Activated naive CD4-positive, alpha-beta T cell treated with anti-CD3 and anti-CD28 coated beads, Interleukin-2, amount 50 U/mL, for 24 hours (primary cell): ENCODE results near the gene PADI1.

Experiments used
- H3K27ac Mint-ChIP-seq: one replicate; pipeline ENCODE4 v1.8.0; 2021; ENCODE audit warnings: mild to moderate bottlenecking, mixed read lengths
- H3K27me3 Mint-ChIP-seq: one replicate; pipeline ENCODE4 v1.8.0; 2021; ENCODE audit warnings: mixed read lengths
- H3K36me3 Mint-ChIP-seq: one replicate; pipeline ENCODE4 v1.8.0; 2021; ENCODE audit warnings: mixed read lengths
- H3K4me1 Mint-ChIP-seq: one replicate; pipeline ENCODE4 v1.8.0; 2021; ENCODE audit warnings: mixed read lengths
- H3K4me3 Mint-ChIP-seq: one replicate; pipeline ENCODE4 v1.8.0; 2021; ENCODE audit warnings: mild to moderate bottlenecking, mixed read lengths
- H3K9me3 Mint-ChIP-seq: one replicate; pipeline ENCODE4 v1.8.0; 2021; ENCODE audit warnings: mixed read lengths

Gene PADI1

GRCh38 chr1:17251246-17251645 is 46.3 kb downstream of the PADI1 start:
- Mint-ChIP-seq H3K36me3 (no peaks in the 10 kb centered on the region), H3K9me3 (no peaks in the 10 kb centered on the region), H3K4me1 (no peaks in the 10 kb centered on the region), H3K27ac (no peak overlapping the region), H3K27me3 (peaks cover 3% of the 10 kb centered on the region), H3K4me3 (no peak overlapping the region)

- Mint-ChIP-seq H3K4me3 (no peak overlapping the region), H3K27ac (no peak overlapping the region), H3K36me3 (no peaks in the 10 kb centered on the region), H3K27me3 (peaks cover 3% of the 10 kb centered on the region), H3K9me3 (no peaks in the 10 kb centered on the region), H3K4me1 (no peaks in the 10 kb centered on the region)
These were observed 46.9 kb downstream of the PADI1 start for GRCh38 chr1:17251701-17252376.

- no peak overlapping the region for H3K27ac Mint-ChIP-seq
- no peak overlapping the region for H3K4me3 Mint-ChIP-seq
- peaks cover 2% of the 10 kb centered on the region for H3K27me3 Mint-ChIP-seq
- no peaks in the 10 kb centered on the region for H3K4me1 Mint-ChIP-seq
- H3K36me3 Mint-ChIP-seq: no peaks in the 10 kb centered on the region
- no peaks in the 10 kb centered on the region for H3K9me3 Mint-ChIP-seq
These were observed 50.4 kb downstream of the PADI1 start for GRCh38 chr1:17255336-17255735.

- no peaks in the 10 kb centered on the region for H3K4me1 Mint-ChIP-seq
- H3K27me3 Mint-ChIP-seq: no peaks in the 10 kb centered on the region
- H3K4me3 Mint-ChIP-seq: no peak overlapping the region
- H3K9me3 Mint-ChIP-seq: no peaks in the 10 kb centered on the region
- no peak overlapping the region for H3K27ac Mint-ChIP-seq
- H3K36me3 Mint-ChIP-seq: no peaks in the 10 kb centered on the region
These were observed 53.3 kb downstream of the PADI1 start for GRCh38 chr1:17258116-17258757.

DNA sequence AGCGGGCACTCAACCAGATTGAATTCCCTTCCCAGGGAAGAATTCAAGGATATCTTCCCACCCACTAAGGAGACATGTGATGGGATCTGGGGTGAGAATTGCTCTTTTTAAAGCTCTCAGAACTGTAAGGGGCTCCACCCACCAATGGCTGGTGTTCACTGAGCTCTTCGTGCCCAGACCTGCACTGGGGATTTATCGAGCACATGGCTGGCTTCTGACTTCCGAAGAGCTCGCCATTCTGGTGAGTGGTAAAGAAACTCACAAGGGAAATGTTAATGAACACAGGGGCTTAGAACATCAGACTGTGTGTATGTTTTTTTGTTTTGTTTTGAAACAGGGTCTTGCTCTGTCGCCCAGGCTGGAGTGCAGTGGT is 53.8 kb downstream of the PADI1 start:
- Mint-ChIP-seq H3K36me3 (no peaks in the 10 kb centered on the region), H3K27me3 (no peaks in the 10 kb centered on the region)

GRCh38 chr1:17259233-17259873 is 54.4 kb downstream of the PADI1 start:
- no peaks in the 10 kb centered on the region for H3K9me3 Mint-ChIP-seq
- H3K4me3 Mint-ChIP-seq: no peak overlapping the region
- H3K36me3 Mint-ChIP-seq: no peaks in the 10 kb centered on the region
- H3K27me3 Mint-ChIP-seq: no peaks in the 10 kb centered on the region
- no peaks in the 10 kb centered on the region for H3K4me1 Mint-ChIP-seq
- no peak overlapping the region for H3K27ac Mint-ChIP-seq

More for the DNA sequence above, 53.8 kb downstream of the PADI1 start:
- Mint-ChIP-seq H3K4me3 (no peak overlapping the region), H3K4me1 (no peaks in the 10 kb centered on the region), H3K27ac (no peak overlapping the region), H3K9me3 (no peaks in the 10 kb centered on the region)

GRCh38 chr1:17260264-17260663 is 55.3 kb downstream of the PADI1 start:
- H3K36me3 Mint-ChIP-seq: no peaks in the 10 kb centered on the region
- no peak overlapping the region for H3K4me3 Mint-ChIP-seq
- H3K4me1 Mint-ChIP-seq: no peaks in the 10 kb centered on the region
- no peaks in the 10 kb centered on the region for H3K27me3 Mint-ChIP-seq
- no peaks in the 10 kb centered on the region for H3K9me3 Mint-ChIP-seq
- no peak overlapping the region for H3K27ac Mint-ChIP-seq

DNA sequence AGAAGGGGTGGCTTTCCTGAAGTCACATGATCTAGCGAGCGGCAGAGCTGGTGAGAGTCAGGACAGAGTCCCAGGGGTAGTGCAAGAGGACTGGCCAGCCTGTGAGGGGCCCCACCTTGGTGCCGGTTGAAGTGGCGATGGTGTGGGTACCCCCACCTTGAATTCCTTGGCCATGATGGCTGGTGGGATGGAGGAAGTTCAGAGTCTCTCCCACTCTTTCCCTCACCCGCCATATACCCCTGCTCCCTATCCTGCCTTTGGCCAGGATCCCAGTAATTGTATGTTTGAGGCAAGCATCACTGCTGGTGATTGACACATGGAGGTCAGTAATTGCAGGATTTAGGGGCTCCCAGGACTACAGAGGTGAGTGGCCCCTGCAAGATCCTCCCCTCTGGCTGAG is 55.8 kb downstream of the PADI1 start:
- Mint-ChIP-seq H3K4me1 (no peaks in the 10 kb centered on the region), H3K36me3 (no peaks in the 10 kb centered on the region), H3K27ac (no peak overlapping the region), H3K4me3 (no peak overlapping the region), H3K9me3 (no peaks in the 10 kb centered on the region), H3K27me3 (no peaks in the 10 kb centered on the region)

DNA sequence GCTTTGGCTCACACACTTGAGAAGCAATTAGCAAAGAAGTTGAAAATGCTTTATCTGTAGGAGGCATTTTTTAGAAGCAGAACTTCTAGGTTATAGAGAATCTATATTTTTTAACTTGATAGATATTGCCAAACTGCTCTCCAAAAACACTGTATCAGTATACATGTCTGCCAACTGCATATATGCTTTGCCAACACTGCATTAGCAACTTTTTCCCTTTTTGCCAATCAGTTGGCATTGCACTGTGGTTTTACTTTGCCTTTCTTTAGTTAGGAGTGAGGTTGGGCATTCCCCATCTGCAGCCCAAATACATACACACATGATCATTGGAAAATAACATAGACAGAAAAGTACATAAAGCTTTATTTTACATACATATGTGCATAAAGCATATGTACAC is 59.0 kb downstream of the PADI1 start:
- Mint-ChIP-seq H3K27me3 (no peaks in the 10 kb centered on the region), H3K27ac (no peak overlapping the region), H3K36me3 (no peaks in the 10 kb centered on the region), H3K9me3 (no peaks in the 10 kb centered on the region), H3K4me3 (no peak overlapping the region), H3K4me1 (no peaks in the 10 kb centered on the region)

DNA sequence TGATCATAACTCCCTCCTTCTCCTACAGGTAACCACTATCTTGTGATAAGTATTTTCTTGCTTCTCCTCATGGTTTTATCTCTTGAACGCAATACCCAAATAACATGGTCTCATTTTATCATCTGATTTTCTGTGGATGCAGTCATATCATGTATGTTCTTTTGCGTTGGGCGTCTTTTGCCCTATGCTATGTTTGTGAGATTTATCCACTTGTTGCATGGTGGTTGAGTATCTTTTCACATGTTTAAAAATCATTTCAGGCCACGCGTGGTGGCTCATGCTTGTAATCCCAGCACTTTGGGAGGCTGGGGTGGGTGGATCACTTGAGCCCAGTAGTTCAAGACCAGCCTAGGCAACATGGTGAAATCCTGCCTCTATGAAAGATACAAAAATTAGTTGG is 59.5 kb downstream of the PADI1 start:
- no peaks in the 10 kb centered on the region for H3K9me3 Mint-ChIP-seq
- H3K4me1 Mint-ChIP-seq: no peaks in the 10 kb centered on the region
- H3K27ac Mint-ChIP-seq: no peak overlapping the region
- no peaks in the 10 kb centered on the region for H3K27me3 Mint-ChIP-seq
- no peaks in the 10 kb centered on the region for H3K36me3 Mint-ChIP-seq
- no peak overlapping the region for H3K4me3 Mint-ChIP-seq

GRCh38 chr1:17265162-17265561 is 60.2 kb downstream of the PADI1 start:
- H3K27me3 Mint-ChIP-seq: no peaks in the 10 kb centered on the region
- no peak overlapping the region for H3K4me3 Mint-ChIP-seq
- H3K9me3 Mint-ChIP-seq: no peaks in the 10 kb centered on the region
- no peak overlapping the region for H3K27ac Mint-ChIP-seq
- no peaks in the 10 kb centered on the region for H3K36me3 Mint-ChIP-seq
- no peaks in the 10 kb centered on the region for H3K4me1 Mint-ChIP-seq

GRCh38 chr1:17265950-17266349 is 61.0 kb downstream of the PADI1 start:
- H3K4me3 Mint-ChIP-seq: no peak overlapping the region
- H3K4me1 Mint-ChIP-seq: no peaks in the 10 kb centered on the region
- no peaks in the 10 kb centered on the region for H3K36me3 Mint-ChIP-seq
- no peaks in the 10 kb centered on the region for H3K9me3 Mint-ChIP-seq
- H3K27ac Mint-ChIP-seq: no peak overlapping the region
- H3K27me3 Mint-ChIP-seq: no peaks in the 10 kb centered on the region

DNA sequence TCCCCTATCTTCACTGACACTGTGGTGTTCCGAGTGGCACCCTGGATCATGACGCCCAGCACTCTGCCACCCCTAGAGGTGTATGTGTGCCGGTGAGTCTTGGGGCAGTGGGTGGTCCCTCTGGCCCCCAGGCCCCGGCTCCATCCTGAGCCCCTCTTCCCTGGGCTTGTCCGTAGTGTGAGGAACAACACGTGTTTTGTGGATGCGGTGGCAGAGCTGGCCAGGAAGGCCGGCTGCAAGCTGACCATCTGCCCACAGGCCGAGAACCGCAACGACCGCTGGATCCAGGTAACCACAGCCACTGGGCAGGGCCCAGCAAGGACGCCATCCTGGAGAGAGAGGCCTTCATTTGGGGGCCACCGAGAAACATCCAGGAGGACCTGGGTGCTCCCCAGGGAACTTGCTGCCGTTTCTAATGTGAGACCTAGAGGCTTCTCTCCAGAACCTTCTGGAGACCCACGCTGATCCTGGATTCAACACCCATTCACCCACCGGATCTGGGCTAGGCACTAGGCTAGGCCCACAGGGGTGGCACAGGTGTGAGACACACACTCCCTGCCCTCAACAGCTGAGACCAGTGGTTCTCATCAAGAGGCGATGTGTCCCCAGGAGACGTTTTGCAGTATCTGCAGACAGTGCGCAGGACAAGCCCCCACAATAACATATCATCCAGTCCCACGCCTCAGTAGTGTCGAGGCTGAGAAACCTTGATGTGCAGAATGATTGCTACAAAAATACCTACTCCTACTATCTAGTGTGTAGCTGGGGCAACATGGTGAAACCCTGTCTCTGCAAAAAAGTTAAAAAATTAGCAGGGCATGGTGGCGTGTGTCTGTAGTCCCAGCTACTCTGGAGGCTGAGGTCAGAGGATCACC is 66.2 kb downstream of the PADI1 start:
- no peak overlapping the region for H3K27ac Mint-ChIP-seq
- no peaks in the 10 kb centered on the region for H3K9me3 Mint-ChIP-seq
- H3K36me3 Mint-ChIP-seq: no peaks in the 10 kb centered on the region
- H3K27me3 Mint-ChIP-seq: peaks cover 4% of the 10 kb centered on the region
- H3K4me3 Mint-ChIP-seq: no peak overlapping the region
- H3K4me1 Mint-ChIP-seq: no peaks in the 10 kb centered on the region

GRCh38 chr1:17272066-17272465 is 67.1 kb downstream of the PADI1 start:
- Mint-ChIP-seq H3K9me3 (no peaks in the 10 kb centered on the region), H3K4me3 (no peak overlapping the region), H3K4me1 (no peaks in the 10 kb centered on the region), H3K27me3 (peaks cover 4% of the 10 kb centered on the region), H3K27ac (no peak overlapping the region), H3K36me3 (no peaks in the 10 kb centered on the region)

DNA sequence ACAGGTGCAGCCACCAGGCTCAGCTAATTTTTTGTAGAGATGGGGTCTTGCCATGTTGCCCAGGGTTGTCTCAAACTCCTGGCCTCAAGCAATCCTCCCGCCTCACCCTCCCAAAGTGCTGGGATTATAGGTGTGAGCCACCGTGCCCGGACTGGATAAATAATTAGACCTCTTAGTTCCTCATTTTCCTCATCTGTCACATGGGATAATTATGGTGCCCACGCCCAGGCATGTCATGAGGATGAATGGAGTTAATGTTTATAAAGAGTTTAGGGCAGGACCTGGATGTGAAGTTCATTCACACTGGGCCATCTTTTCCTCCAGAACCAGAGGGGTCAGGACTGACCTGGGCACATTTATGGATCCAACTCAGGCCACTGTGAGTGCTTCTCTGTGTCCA is 67.7 kb downstream of the PADI1 start:
- peaks cover 4% of the 10 kb centered on the region for H3K27me3 Mint-ChIP-seq
- H3K4me3 Mint-ChIP-seq: no peak overlapping the region
- no peak overlapping the region for H3K27ac Mint-ChIP-seq
- H3K9me3 Mint-ChIP-seq: no peaks in the 10 kb centered on the region
- no peaks in the 10 kb centered on the region for H3K36me3 Mint-ChIP-seq
- H3K4me1 Mint-ChIP-seq: no peaks in the 10 kb centered on the region

DNA sequence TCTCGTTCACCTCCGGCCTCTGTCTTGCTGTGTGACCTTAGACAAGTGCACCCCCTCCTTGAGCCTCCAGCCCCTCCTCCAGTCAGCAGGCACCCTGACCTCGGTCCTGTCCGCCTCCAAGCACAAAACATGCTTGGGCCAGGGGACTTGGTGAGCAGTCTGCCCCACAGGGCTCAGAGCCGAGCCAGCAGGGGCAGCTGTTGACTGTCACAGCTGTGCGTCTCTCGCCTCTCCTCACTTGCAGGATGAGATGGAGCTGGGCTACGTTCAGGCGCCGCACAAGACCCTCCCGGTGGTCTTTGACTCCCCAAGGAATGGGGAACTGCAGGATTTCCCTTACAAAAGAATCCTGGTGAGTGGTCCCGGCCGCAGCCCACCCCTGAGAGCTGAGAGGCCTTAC is 68.2 kb downstream of the PADI1 start:
- Mint-ChIP-seq H3K9me3 (no peaks in the 10 kb centered on the region), H3K27ac (no peak overlapping the region), H3K4me3 (no peak overlapping the region), H3K4me1 (no peaks in the 10 kb centered on the region), H3K36me3 (no peaks in the 10 kb centered on the region), H3K27me3 (peaks cover 4% of the 10 kb centered on the region)
